ENCODE results near the gene MYG1. TPM values are rescaled to one million over a fixed set of nuclear protein-coding genes. Genes with fewer than 3 reads are reported as not detected.

The MYG1 gene
- total and polyA plus RNA-seq, 2 of the 4 experiments (the other 2 are of a cell fraction) = 49.8 to 63.7 TPM

DNA sequence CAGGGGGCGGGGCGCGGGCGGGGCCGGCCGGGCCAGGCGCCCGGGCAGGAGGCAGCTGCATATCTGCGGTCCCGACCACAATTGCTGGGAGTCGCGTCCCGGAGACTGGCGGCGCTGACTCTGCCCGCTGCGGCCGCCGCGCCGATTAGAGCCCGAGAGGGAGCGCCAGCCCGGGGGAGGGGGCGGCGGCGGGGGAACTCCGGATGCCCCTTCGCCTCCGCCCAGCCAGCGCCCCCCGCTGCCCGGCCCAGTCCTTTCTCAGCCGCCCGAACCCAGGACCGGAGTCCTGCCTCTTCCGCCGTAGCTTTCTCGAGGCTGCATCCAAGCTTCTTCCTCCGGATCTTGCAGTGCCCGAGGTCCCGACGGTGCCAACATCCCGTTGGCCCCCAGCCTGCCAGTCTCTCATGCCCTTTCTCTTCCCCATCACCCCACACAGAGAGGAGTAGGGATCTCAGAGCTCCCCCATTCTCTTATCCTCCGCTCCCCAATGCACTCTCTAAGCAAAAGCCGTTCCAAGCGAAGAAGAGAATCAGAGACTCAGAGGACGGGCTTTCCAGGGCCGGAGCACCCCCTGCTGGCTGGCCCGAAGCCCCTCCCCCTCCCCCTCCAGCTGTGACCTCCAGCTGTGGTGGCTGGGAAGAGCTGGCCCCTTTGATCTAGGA, 45.5 kb downstream of the MYG1 start:
- Histone ChIP-seq H2BK5ac (ENCODE audit: low read depth, low read length, poor library complexity, severe bottlenecking) (no peak overlapping the region), H2AK5ac (ENCODE audit: low read depth, low read length) (no peak overlapping the region), H2BK15ac (ENCODE audit: low read depth, low read length) (no peak overlapping the region), H3K79me1 (ENCODE audit: low read depth in 1 of 2, low read length in 2 of 2) (no peaks in the 10 kb centered on the region), H4K8ac (ENCODE audit: low read depth in 2 of 2, low read length in 2 of 2) (peak overlapping the region; percentile 33 to 77; a peak in 3 of 4 replicates), H3K14ac (replicated peaks; ENCODE audit: low read depth, low read length) (peak overlapping the region; percentile 66; the same call in 1 of the 2 replicates), H3K27ac (ENCODE audit: insufficient read depth, low read length) (peak overlapping the region; percentile 40), H2AK9ac (replicated peaks; ENCODE audit: low read depth, low read length, poor library complexity) (peak overlapping the region; percentile 75), H3K9me3 (ENCODE audit: control insufficient read depth, insufficient read depth, low read length) (no peaks in the 10 kb centered on the region), H3K56ac (ENCODE audit: extremely low read depth, insufficient read depth, low read length) (peak overlapping the region; percentile 45), H4K20me1 (ENCODE audit: insufficient read depth, low read length) (no peaks in the 10 kb centered on the region), H3K27me3 (ENCODE audit: control insufficient read depth, insufficient read depth, low read length) (peaks cover 11% of the 10 kb centered on the region), H3K36me3 (ENCODE audit: control insufficient read depth, insufficient read depth, low read length) (no peaks in the 10 kb centered on the region), H2AFZ (replicated peaks; ENCODE audit: low read length, poor library complexity) (peak overlapping the region; percentile 88), H3K9ac (ENCODE audit: low read depth, low read length) (peak overlapping the region; percentile 75), H3K4ac (ENCODE audit: low read depth, low read length) (peak overlapping the region; percentile 60), H4K91ac (ENCODE audit: insufficient read depth, low read depth, low read length) (peak overlapping the region; percentile 34; the same call in 1 of the 2 replicates), H3K23ac (ENCODE audit: low read depth, low read length) (peak overlapping the region; percentile 85), H2BK20ac (ENCODE audit: low read depth, low read length) (no peak overlapping the region; the same call in 1 of the 2 replicates), H3K4me3 (ENCODE audit: insufficient read depth, low read depth, low read length) (peak overlapping the region; percentile 76), H3K9me1 (ENCODE audit: insufficient read depth, low read length) (peaks cover 9% of the 10 kb centered on the region; the same call in 1 of the 2 replicates), H3K4me2 (ENCODE audit: low read depth, low read length) (peak overlapping the region; percentile 90), H3K18ac (ENCODE audit: low read depth, low read length) (no peak overlapping the region), H2BK120ac (ENCODE audit: low read depth, low read length) (peak overlapping the region; percentile 50), H3K4me1 (ENCODE audit: control insufficient read depth, insufficient read depth, low read length) (peaks cover 7% of the 10 kb centered on the region; the same call in 1 of the 2 replicates), H4K5ac (ENCODE audit: low read depth, low read length) (no peak overlapping the region; the same call in 1 of the 2 replicates)
- in situ Hi-C loops (cut with MboI; ENCODE audit: low sequenced_read_pairs) (no loop called here), intact Hi-C loops (cut with micrococcal nuclease) (loop anchor here (1.0 kb wide), 2 partner anchors 21 to 132 kb away; no protein-coding TSS in a partner anchor), dilution Hi-C loops (cut with HindIII; ENCODE audit: low sequenced_read_pairs, unreplicated experiment) (no loop called here)
- DNase-seq (peak; percentile 72), ATAC-seq (ENCODE audit: low read depth) (peak; percentile 91)
- ChIA-PET CTCF (interaction anchor here (0.7 to 2.1 kb wide), 14 partner anchors 9 to 279 kb away, joined by 3 to 14 read pairs (median 4); partner anchors contain the start of genes AAAS, SP1 and SP7), POLR2A (ENCODE audit: unreplicated experiment) (interaction anchor here (0.6 to 0.9 kb wide), 2 partner anchors 76 to 272 kb away, joined by 3 to 5 read pairs; no protein-coding TSS in a partner anchor)
- BruUV-seq (replicated peaks) = no TSS peak
- 1% methylated on average over 23 of the region's 50 CpGs; no CpG with 5 or more reads in 1 of the 2 experiments for WGBS, 2 experiments (ENCODE audit: extremely low coverage in 2 of 2, insufficient read length in 1 of 2)
- TF ChIP-seq NFE2L2 (IDR thresholded peaks at IDR 0.05; ENCODE audit: low read depth, low read length) (no peak), SMC3 (IDR thresholded peaks at IDR 0.05; ENCODE audit: low read depth, low read length) (peak; percentile 78), MXI1 (IDR thresholded peaks at IDR 0.05; ENCODE audit: borderline replicate concordance, low read depth, low read length) (no peak), CHD1 (IDR thresholded peaks at IDR 0.05; ENCODE audit: low read depth, low read length) (no peak), RFX5 (IDR thresholded peaks at IDR 0.05; ENCODE audit: low read depth, low read length) (no peak), POLR2A (IDR thresholded peaks at IDR 0.05; ENCODE audit: low read depth, low read length) (peak; percentile 61), MAZ (IDR thresholded peaks at IDR 0.05; ENCODE audit: borderline replicate concordance, low read depth, low read length) (peak; percentile 51; the same call in 1 of the 2 replicates), MAFK (IDR thresholded peaks at IDR 0.05; ENCODE audit: low read depth, low read length) (no peak), BHLHE40 (IDR thresholded peaks at IDR 0.05; ENCODE audit: low read depth, low read length) (no peak), RAD21 (IDR thresholded peaks at IDR 0.05; ENCODE audit: low read length) (peak; percentile 76), FOS (IDR thresholded peaks at IDR 0.05; ENCODE audit: low read depth, low read length) (no peak)
- TF ChIP-seq, protein P1, sequence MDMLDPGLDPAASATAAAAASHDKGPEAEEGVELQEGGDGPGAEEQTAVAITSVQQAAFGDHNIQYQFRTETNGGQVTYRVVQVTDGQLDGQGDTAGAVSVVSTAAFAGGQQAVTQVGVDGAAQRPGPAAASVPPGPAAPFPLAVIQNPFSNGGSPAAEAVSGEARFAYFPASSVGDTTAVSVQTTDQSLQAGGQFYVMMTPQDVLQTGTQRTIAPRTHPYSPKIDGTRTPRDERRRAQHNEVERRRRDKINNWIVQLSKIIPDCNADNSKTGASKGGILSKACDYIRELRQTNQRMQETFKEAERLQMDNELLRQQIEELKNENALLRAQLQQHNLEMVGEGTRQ (IDR thresholded peaks at IDR 0.05; ENCODE audit: low read depth, low read length) = no peak
- TF ChIP-seq, protein P2, sequence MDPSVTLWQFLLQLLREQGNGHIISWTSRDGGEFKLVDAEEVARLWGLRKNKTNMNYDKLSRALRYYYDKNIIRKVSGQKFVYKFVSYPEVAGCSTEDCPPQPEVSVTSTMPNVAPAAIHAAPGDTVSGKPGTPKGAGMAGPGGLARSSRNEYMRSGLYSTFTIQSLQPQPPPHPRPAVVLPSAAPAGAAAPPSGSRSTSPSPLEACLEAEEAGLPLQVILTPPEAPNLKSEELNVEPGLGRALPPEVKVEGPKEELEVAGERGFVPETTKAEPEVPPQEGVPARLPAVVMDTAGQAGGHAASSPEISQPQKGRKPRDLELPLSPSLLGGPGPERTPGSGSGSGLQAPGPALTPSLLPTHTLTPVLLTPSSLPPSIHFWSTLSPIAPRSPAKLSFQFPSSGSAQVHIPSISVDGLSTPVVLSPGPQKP (IDR thresholded peaks at IDR 0.05; ENCODE audit: borderline replicate concordance, low read depth, low read length) = no peak
- TF ChIP-seq, protein P3, sequence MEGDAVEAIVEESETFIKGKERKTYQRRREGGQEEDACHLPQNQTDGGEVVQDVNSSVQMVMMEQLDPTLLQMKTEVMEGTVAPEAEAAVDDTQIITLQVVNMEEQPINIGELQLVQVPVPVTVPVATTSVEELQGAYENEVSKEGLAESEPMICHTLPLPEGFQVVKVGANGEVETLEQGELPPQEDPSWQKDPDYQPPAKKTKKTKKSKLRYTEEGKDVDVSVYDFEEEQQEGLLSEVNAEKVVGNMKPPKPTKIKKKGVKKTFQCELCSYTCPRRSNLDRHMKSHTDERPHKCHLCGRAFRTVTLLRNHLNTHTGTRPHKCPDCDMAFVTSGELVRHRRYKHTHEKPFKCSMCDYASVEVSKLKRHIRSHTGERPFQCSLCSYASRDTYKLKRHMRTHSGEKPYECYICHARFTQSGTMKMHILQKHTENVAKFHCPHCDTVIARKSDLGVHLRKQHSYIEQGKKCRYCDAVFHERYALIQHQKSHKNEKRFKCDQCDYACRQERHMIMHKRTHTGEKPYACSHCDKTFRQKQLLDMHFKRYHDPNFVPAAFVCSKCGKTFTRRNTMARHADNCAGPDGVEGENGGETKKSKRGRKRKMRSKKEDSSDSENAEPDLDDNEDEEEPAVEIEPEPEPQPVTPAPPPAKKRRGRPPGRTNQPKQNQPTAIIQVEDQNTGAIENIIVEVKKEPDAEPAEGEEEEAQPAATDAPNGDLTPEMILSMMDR (conservative IDR thresholded peaks at IDR 0.05; ENCODE audit: low read depth, low read length) = peak; percentile 87

All from IMR-90 (cell line).